Caco-2 (cell line): ENCODE data around the gene POLRMT. TPM values are rescaled to one million over a fixed set of nuclear protein-coding genes. Genes with fewer than 3 reads are reported as not detected.

ENCODE experiments used
- BruUV-seq: library from RNA; stranded (reverse); fragments of 400-500 nt; replicated peaks from 2 replicates; lab custom pipeline; 2021; lab: Mats Ljungman, UMichigan
- CTCF ChIA-PET: fragments of 300-600 bp; sonication (Branson Sonifier 250); formaldehyde crosslinking; loops from one replicate; lab custom pipeline; 2022; ENCODE audit warnings: antibody characterized with exemption; lab: Charles Lee
- POLR2A ChIA-PET: fragments of 300-600 bp; sonication (Branson Sonifier 250); formaldehyde crosslinking; loops from one replicate; lab custom pipeline; 2022; ENCODE audit warnings: antibody characterized with exemption; lab: Charles Lee
- DNase-seq, 2 experiments: peaks; one replicate each; pipeline versions ENCODE4 v3.0.0 to v3.0.0-alpha.2; 2020 to 2022
- H3K27me3 ChIP-seq: replicated peaks from 2 replicates; pipeline ENCODE4 v1.6.0; 2011; ENCODE audit warnings: low read length; ENCODE audit not compliant: control insufficient read depth, insufficient read depth
- H3K36me3 ChIP-seq: 2 replicates; pipeline ENCODE4 v1.5.1; 2011; ENCODE audit warnings: low read length; ENCODE audit not compliant: control insufficient read depth, insufficient read depth
- H3K4me1 ChIP-seq: fragments of 250-450 bp; sonication (Bioruptor Pico); 2 replicates; pipeline ENCODE4 v1.5.1; 2020; ENCODE audit warnings: mild to moderate bottlenecking
- H3K4me3 ChIP-seq: 2 replicates; pipeline ENCODE4 v1.5.1; 2011; ENCODE audit warnings: low read depth, mild to moderate bottlenecking, control low read depth, low read length
- H3K9me3 ChIP-seq: fragments of 250-450 bp; sonication (Bioruptor Pico); 2 replicates; pipeline ENCODE4 v1.5.1; 2020; ENCODE audit warnings: mild to moderate bottlenecking, moderate library complexity
- H3K27ac Mint-ChIP-seq: one replicate; pipeline ENCODE4 v1.8.0; 2022; ENCODE audit warnings: mixed read lengths; ENCODE audit not compliant: unreplicated experiment
- H3K27me3 Mint-ChIP-seq: one replicate; pipeline ENCODE4 v1.8.0; 2022; ENCODE audit warnings: mixed read lengths; ENCODE audit not compliant: insufficient read depth, unreplicated experiment
- H3K36me3 Mint-ChIP-seq: one replicate; pipeline ENCODE4 v1.8.0; 2022; ENCODE audit warnings: mild to moderate bottlenecking, mixed read lengths; ENCODE audit not compliant: insufficient read depth, unreplicated experiment
- H3K4me1 Mint-ChIP-seq: one replicate; pipeline ENCODE4 v1.8.0; 2022; ENCODE audit warnings: low read depth, mixed read lengths; ENCODE audit not compliant: unreplicated experiment
- H3K4me3 Mint-ChIP-seq: one replicate; pipeline ENCODE4 v1.8.0; 2022; ENCODE audit warnings: mild to moderate bottlenecking, moderate library complexity, mixed read lengths; ENCODE audit not compliant: unreplicated experiment
- H3K9me3 Mint-ChIP-seq: one replicate; pipeline ENCODE4 v1.8.0; 2022; ENCODE audit warnings: mixed read lengths; ENCODE audit not compliant: unreplicated experiment
- intact Hi-C: fragments of 100-400 bp; cut with micrococcal nuclease; formaldehyde crosslinking; loops from one replicate; pipeline ENCODE4 v1.10.0; 2022; ENCODE audit not compliant: unreplicated experiment
- total RNA-seq: library from RNA; stranded (reverse); gene quantifications from 2 replicates; pipeline ENCODE4 v1.2.3, GENCODE V29; 2022
- TF ChIP-seq, protein P1 (sequence below), 2 experiments: fragments of 200-600 bp in 1 of 2; IDR thresholded peaks; 1 replicate in 1 of 2; 2 replicates in 1 of 2; pipeline versions ENCODE4 v1.5.1 to v1.8.0; 2011 to 2022; ENCODE audit warnings: antibody characterized with exemption in 1 of 2, control low read depth in 1 of 2, inconsistent platforms in 1 of 2, low read depth in 1 of 2, low read length in 1 of 2, mild to moderate bottlenecking in 1 of 2, moderate library complexity in 1 of 2; ENCODE audit not compliant: insufficient read depth in 1 of 2, severe bottlenecking in 1 of 2, unreplicated experiment in 1 of 2

POLRMT gene
- total RNA-seq, 1 experiment from 2014 or later: 95.8 TPM

DNA sequence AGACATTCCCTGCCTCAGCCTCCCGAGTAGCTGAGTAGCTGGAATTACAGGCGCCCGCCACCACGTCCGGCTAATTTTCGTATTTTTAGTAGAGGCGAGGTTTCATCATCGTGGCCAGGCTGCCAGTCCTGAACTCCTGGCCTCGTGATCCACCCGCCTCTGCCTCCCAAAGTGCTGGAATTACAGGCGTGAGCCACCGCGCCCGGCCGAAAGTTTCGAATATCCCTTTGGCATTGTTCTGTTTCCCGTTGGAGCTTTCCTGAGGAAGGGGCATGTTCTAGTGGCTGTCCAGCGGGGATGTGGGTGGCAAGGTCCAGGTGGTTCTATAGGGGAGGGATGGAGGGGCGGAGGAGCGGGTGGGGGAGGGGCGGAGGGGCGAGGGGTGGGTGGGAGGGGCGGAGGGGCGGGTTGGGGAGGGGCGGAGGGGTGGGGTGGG lies 63.1 kb downstream of the POLRMT start:
- Mint-ChIP-seq H3K4me3 (peak overlapping the region; percentile 98), H3K27ac (no peak overlapping the region), H3K36me3 (peaks cover 53% of the 10 kb centered on the region), H3K4me1 (peaks cover 21% of the 10 kb centered on the region), H3K27me3 (no peaks in the 10 kb centered on the region), H3K9me3 (no peaks in the 10 kb centered on the region)
- TF ChIP-seq, protein P1, sequence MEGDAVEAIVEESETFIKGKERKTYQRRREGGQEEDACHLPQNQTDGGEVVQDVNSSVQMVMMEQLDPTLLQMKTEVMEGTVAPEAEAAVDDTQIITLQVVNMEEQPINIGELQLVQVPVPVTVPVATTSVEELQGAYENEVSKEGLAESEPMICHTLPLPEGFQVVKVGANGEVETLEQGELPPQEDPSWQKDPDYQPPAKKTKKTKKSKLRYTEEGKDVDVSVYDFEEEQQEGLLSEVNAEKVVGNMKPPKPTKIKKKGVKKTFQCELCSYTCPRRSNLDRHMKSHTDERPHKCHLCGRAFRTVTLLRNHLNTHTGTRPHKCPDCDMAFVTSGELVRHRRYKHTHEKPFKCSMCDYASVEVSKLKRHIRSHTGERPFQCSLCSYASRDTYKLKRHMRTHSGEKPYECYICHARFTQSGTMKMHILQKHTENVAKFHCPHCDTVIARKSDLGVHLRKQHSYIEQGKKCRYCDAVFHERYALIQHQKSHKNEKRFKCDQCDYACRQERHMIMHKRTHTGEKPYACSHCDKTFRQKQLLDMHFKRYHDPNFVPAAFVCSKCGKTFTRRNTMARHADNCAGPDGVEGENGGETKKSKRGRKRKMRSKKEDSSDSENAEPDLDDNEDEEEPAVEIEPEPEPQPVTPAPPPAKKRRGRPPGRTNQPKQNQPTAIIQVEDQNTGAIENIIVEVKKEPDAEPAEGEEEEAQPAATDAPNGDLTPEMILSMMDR (IDR thresholded peaks at IDR 0.05; ENCODE audit: insufficient read depth in 1 of 2, low read depth in 1 of 2, low read length in 1 of 2, severe bottlenecking in 1 of 2, unreplicated experiment in 1 of 2): no peak
- no TSS peak for BruUV-seq
- Histone ChIP-seq H3K27me3 (no peaks in the 10 kb centered on the region), H3K4me3 (no peak overlapping the region), H3K4me1 (peaks cover 19% of the 10 kb centered on the region), H3K9me3 (no peaks in the 10 kb centered on the region), H3K36me3 (no peaks in the 10 kb centered on the region; the same call in 1 of the 2 replicates)
- no peak for DNase-seq
- ChIA-PET POLR2A (no interaction called here), CTCF (no interaction called here)
- intact Hi-C loops: loop anchor here (5.0 kb wide), 1 partner anchor 38 kb away; the partner anchor contains the start of gene CDC34

DNA sequence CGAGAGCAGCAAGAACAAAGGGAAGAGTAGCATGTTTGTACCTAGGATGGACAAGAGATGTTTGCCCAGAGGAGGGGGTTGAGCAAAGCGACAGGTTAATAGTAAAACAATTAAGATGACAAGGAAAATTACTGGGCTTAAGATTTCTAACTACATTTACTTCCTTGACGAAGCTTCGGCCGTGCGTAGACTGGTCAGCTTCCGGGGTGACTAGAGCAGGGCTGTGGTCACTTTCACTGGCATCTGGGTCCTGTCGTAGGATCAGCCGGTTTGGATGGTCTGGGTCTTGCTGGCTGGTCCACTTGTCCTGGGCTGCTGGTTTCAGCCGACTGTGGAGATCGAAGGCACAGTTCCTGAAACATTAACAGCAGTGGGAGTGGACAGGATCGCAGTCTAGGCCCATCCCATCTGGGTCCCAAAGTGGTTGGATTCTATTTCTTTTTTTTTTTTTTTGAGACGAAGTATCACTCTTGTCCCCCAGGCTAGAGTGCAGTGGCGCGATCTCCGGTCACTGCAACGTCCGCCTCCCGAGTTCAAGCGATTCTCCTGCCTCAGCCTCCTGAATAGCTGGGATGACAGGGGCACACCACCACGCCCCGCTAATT lies 65.9 kb downstream of the POLRMT start:
- no peaks in the 10 kb centered on the region for H3K36me3 ChIP-seq
- H3K4me1 Mint-ChIP-seq: peaks cover 15% of the 10 kb centered on the region
- H3K27ac Mint-ChIP-seq: no peak overlapping the region
- POLR2A ChIA-PET: interaction anchor here (0.5 to 0.6 kb wide), 2 partner anchors 108 to 433 kb away, joined by 3 read pairs; no protein-coding TSS in a partner anchor
- intact Hi-C loops: no loop called here
- no TSS peak for BruUV-seq
- H3K4me3 Mint-ChIP-seq: no peak overlapping the region
- TF ChIP-seq, protein P1 (IDR thresholded peaks at IDR 0.05; ENCODE audit: insufficient read depth in 1 of 2, low read depth in 1 of 2, low read length in 1 of 2, severe bottlenecking in 1 of 2, unreplicated experiment in 1 of 2): no peak
- H3K27me3 ChIP-seq: no peaks in the 10 kb centered on the region
- no peak for DNase-seq
- CTCF ChIA-PET: interaction anchor here (0.8 kb wide), 1 partner anchor 17 kb away, joined by 3 read pairs; no protein-coding TSS in a partner anchor
- no peaks in the 10 kb centered on the region for H3K9me3 ChIP-seq
- no peaks in the 10 kb centered on the region for H3K9me3 Mint-ChIP-seq
- peaks cover 33% of the 10 kb centered on the region for H3K36me3 Mint-ChIP-seq
- no peaks in the 10 kb centered on the region for H3K27me3 Mint-ChIP-seq
- peaks cover 5% of the 10 kb centered on the region; the same call in 1 of the 2 replicates for H3K4me1 ChIP-seq
- H3K4me3 ChIP-seq: no peak overlapping the region

Other genes starting within 250 kb of the POLRMT start
- gene C2CD4C, start 224.4 kb downstream of the POLRMT start, total RNA-seq: 0.16 and 0.43 TPM in 2 replicates
- 1.3 and 2.4 TPM in 2 replicates for gene SHC2, start 172.5 kb downstream of the POLRMT start, total RNA-seq
- gene MADCAM1, start 137.1 kb downstream of the POLRMT start, total RNA-seq: 0.73 and 1.3 TPM in 2 replicates
- gene TPGS1, start 126.0 kb downstream of the POLRMT start, total RNA-seq: 11.5 and 14.9 TPM in 2 replicates
- gene CDC34, start 101.8 kb downstream of the POLRMT start, total RNA-seq: 129 and 133 TPM in 2 replicates
- 0.35 TPM in 1 of 2 replicates, not detected in the other for gene GZMM, start 89.5 kb downstream of the POLRMT start, total RNA-seq
- 618 and 656 TPM in 2 replicates for gene BSG, start 60.9 kb downstream of the POLRMT start, total RNA-seq
- 2.7 and 3.9 TPM in 2 replicates for gene HCN2, start 43.7 kb downstream of the POLRMT start, total RNA-seq
- 0.68 TPM in 1 of 2 replicates, not detected in the other for gene FGF22, start 6.3 kb upstream of the POLRMT start, total RNA-seq
- gene RNF126, start 29.7 kb upstream of the POLRMT start, total RNA-seq: 74.6 and 77.9 TPM in 2 replicates
- gene FSTL3, start 42.9 kb upstream of the POLRMT start, total RNA-seq: 26.3 and 31.2 TPM in 2 replicates
- not detected in 2 replicates for gene PRSS57, start 61.9 kb upstream of the POLRMT start, total RNA-seq
- 14.7 and 16.1 TPM in 2 replicates for gene PALM, start 75.4 kb upstream of the POLRMT start, total RNA-seq
- 27.8 and 36.4 TPM in 2 replicates for gene MISP, start 117.6 kb upstream of the POLRMT start, total RNA-seq
- gene PTBP1, start 163.9 kb upstream of the POLRMT start, total RNA-seq: 510 and 522 TPM in 2 replicates
- gene PLPPR3, start 188.4 kb upstream of the POLRMT start, total RNA-seq: 5.1 and 7.1 TPM in 2 replicates
- not detected in 2 replicates for gene AZU1, start 194.3 kb upstream of the POLRMT start, total RNA-seq
- gene PRTN3, start 207.5 kb upstream of the POLRMT start, total RNA-seq: 0.29 TPM in 1 of 2 replicates, not detected in the other
- not detected in 2 replicates for gene ELANE, start 218.8 kb upstream of the POLRMT start, total RNA-seq
- 4.4 and 6.1 TPM in 2 replicates for gene CFD, start 226.1 kb upstream of the POLRMT start, total RNA-seq